GM10847 (cell line): ENCODE data around the gene AADACL3.

Experiments
- POLR2A ChIP-seq: IDR thresholded peaks from 2 replicates; pipeline ENCODE4 v1.6.1; 2011; ENCODE audit not compliant: insufficient read length; ENCODE audit errors: extremely low read depth

The AADACL3 gene

GRCh38 chr1:12776801-12777557 lies 61.1 kb downstream of the AADACL3 start:
- no peak for TF ChIP-seq POLR2A
